ACC112 (cell line): ENCODE results near the gene TPST1.
"Not testable (repeated sequence)": the region's sequence is repeated elsewhere in the genome, so short reads cannot be mapped to it uniquely, and the experiment has no call there.

Source experiments
- H2AFZ ChIP-seq: fragments of 200-600 bp; sonication (generic); one replicate; pipeline ENCODE4 v1.6.0; 2017; ENCODE audit warnings: antibody characterized with exemption, low read length; ENCODE audit not compliant: unreplicated experiment
- H3K27ac ChIP-seq: fragments of 200-600 bp; sonication (generic); 2 replicates; pipeline ENCODE4 v1.5.1; 2014; ENCODE audit warnings: low read depth, mild to moderate bottlenecking, antibody characterized with exemption, low read length, moderate library complexity
- H3K27me3 ChIP-seq: fragments of 200-600 bp; sonication (generic); 2 replicates; pipeline ENCODE4 v1.6.1; 2014; ENCODE audit warnings: mild to moderate bottlenecking, antibody characterized with exemption, low read length, moderate library complexity, mixed read lengths; ENCODE audit not compliant: insufficient read depth
- H3K36me3 ChIP-seq: fragments of 200-600 bp; sonication (generic); 2 replicates; pipeline ENCODE4 v1.6.1; 2016; ENCODE audit warnings: mild to moderate bottlenecking, antibody characterized with exemption, low read length, moderate library complexity, mixed read lengths; ENCODE audit not compliant: insufficient read depth
- H3K4me1 ChIP-seq: fragments of 200-600 bp; sonication (generic); one replicate; pipeline ENCODE4 v1.6.1; 2016; ENCODE audit warnings: low read length, mixed read lengths; ENCODE audit not compliant: insufficient read depth, unreplicated experiment, control insufficient read depth
- H3K4me3 ChIP-seq: fragments of 200-600 bp; sonication (generic); 2 replicates; pipeline ENCODE4 v1.5.1; 2014; ENCODE audit warnings: mild to moderate bottlenecking, low read depth, low read length
- H3K79me2 ChIP-seq: fragments of 200-600 bp; sonication (generic); one replicate; pipeline ENCODE4 v1.6.0; 2016; ENCODE audit warnings: low read length; ENCODE audit not compliant: control insufficient read depth, unreplicated experiment, insufficient read depth

Gene TPST1

DNA sequence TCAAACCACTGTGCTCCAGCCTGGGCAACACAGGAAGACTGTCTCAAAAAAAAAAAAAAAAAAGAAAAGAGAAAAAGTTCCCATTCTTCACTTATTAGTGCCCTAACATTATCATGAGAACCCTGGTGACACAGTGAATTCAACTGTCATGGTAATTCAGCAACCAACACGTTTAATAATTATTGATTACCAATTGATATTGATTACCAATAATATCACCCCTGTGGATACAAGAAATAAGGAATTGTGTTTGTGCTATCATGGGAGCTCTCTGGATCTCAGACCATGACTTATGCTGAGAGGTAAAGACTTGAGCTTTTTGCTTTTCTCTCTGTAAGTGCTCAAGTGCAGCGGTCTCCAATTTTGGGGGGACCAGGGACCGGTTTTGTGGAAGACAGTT lies 195.3 kb downstream of the TPST1 start:
- Histone ChIP-seq H3K4me3 (no peak overlapping the region), H3K27ac (no peak overlapping the region), H3K4me1 (peaks cover 26% of the 10 kb centered on the region), H3K27me3 (no peaks in the 10 kb centered on the region), H2AFZ (no peak overlapping the region), H3K36me3 (peaks cover 25% of the 10 kb centered on the region), H3K79me2 (no peaks in the 10 kb centered on the region)

DNA sequence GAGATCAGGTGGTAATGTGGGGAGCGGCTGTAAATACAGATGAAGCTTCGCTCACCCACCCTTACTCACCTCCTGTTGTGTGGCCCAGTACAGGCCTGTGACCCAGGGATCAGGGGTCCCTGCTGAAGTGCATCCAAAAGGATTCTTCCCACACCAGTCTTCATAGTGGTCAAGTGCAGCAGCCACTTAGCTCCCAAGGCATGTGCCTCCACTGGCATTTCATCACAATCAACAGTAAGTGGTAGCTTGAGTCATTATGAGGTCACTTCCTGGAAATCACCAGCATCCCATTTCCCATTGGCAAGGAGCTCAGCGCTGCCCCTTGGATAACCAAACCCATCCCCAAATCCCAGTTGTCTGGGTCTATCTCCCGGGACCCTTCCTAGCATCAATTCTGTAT lies 196.0 kb downstream of the TPST1 start:
- not testable (repeated sequence) for H2AFZ ChIP-seq, H3K4me3 ChIP-seq, H3K27ac ChIP-seq, H3K79me2 ChIP-seq, H3K27me3 ChIP-seq
- Histone ChIP-seq H3K4me1 (peaks cover 21% of the 10 kb centered on the region), H3K36me3 (peaks cover 25% of the 10 kb centered on the region)

- H3K4me3 ChIP-seq, H3K27me3 ChIP-seq, H3K27ac ChIP-seq, H2AFZ ChIP-seq, H3K79me2 ChIP-seq: not testable (repeated sequence)
- peaks cover 25% of the 10 kb centered on the region for H3K36me3 ChIP-seq
- peaks cover 21% of the 10 kb centered on the region for H3K4me1 ChIP-seq
These were observed 196.8 kb downstream of the TPST1 start for GRCh38 chr7:66401932-66402331.

DNA sequence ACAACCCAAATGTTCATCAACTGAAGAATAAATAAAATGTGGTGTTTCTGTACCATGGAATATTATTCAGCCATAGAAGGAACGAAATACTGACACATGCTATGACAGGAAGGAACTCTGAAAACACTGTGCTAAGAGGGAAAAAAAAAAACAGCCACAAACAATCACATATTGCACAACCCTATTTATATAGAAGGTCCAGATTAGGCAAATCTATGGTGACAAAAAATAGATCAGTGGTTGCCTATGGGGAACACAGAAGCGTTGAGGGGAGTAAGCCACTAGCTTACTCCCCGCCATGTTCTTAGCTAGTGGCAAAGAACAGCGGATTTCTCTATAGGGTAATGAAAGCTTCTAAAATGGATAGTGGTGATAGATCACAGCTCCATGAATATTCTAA lies 198.4 kb downstream of the TPST1 start:
- peaks cover 19% of the 10 kb centered on the region for H3K4me1 ChIP-seq
- H3K27ac ChIP-seq, result no peak overlapping the region
- H3K4me3 ChIP-seq, result no peak overlapping the region
- no peaks in the 10 kb centered on the region for H3K79me2 ChIP-seq
- no peak overlapping the region for H2AFZ ChIP-seq
- H3K36me3 ChIP-seq, result peaks cover 25% of the 10 kb centered on the region
- H3K27me3 ChIP-seq, result no peaks in the 10 kb centered on the region

DNA sequence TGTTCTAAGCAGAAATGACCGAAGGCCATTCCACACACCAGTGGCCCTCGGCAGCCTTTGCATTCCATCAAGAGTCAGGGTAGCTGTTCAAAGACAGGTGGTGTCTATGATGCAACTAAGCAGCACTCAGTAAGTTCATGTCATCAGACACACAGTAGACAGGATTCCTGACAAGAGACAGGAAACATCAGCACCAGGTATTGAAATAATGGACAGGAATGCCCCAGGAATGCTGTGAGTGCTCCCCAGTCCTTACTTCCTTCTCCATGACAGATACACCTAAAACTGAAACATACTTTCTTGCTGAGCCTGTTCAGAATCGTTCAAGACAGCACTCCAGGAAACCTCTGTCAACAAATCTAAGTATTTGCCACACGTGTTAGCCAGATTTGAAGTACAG lies 204.4 kb downstream of the TPST1 start:
- no peak overlapping the region for H3K4me3 ChIP-seq
- H3K79me2 ChIP-seq, result no peaks in the 10 kb centered on the region
- no peaks in the 10 kb centered on the region for H3K27me3 ChIP-seq
- no peak overlapping the region for H3K27ac ChIP-seq
- H2AFZ ChIP-seq, result no peak overlapping the region
- no peaks in the 10 kb centered on the region for H3K4me1 ChIP-seq
- no peaks in the 10 kb centered on the region for H3K36me3 ChIP-seq
